Activated T-cell treated with anti-CD3 and anti-CD28 coated beads for 48 hours (primary cell): ENCODE results near the gene VSTM2L.

Experiments used
- DNase-seq: peaks from one replicate; pipeline ENCODE4 v3.0.0-alpha.2; 2020; ENCODE audit warnings: low read depth

VSTM2L gene

DNA sequence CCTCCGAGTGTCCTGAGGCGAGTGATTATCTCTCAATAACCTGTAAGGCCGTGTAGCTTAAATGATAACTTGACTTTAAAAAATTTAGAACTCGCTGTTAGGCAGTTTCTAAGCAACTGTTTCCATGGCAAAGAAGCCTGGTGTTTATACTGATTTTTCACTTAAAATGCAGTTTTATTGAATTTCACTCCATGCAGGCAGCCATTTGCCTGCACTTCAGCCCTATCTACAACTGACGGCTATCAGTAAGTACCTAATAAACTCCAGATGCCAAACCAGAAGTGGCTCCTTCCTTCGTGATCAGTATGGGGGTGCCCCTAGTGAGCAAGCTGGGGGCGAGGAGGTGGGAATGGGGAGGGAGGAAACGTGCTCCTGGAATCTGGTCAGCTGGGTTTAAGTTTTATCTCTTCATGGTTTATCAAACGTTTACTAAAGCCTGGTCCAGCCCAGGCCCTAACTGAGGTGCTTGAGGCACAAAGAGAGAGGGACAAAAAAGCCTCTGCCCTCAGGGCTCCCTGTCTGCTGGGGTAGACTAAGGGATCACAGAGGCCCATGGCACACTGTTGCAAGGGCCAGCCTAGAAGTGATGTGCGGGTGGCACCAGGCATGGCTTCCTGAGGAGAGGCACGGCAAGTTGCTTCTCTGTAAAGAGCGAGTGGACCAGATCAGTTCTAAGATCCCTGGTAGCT lies 84.8 kb downstream of the VSTM2L start:
- no peak for DNase-seq

DNA sequence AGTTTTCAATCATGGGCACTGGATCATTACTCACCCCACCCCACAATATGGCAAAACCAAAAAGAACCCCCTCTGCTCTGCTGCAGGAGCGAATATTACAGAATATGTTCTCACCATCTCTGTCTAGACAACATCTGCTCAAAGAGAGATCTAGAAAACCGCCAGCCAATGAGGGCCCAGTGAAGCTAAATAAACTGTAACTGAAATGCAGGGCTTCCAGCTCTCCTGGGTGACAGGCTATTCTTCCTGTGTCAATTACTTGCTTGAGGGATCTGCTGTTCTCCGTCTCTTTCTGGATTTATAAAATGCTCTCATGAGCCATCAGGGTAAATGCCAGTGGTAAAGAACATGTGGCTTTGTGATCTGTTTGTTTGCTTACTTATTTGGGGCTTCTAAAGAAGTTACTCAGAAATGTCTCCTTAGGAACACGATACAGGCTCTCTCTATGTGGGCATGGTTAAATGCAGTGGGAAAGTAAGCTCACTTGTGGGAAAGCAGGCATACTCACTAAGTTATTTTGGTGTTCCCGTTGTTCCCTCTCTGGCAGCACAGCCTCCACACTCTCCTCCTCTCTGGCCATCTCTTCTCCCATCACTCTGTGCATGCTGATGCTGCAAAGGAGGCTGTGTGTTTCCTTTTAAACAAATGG lies 85.5 kb downstream of the VSTM2L start:
- no peak for DNase-seq

- no peak for DNase-seq
These were observed 86.8 kb downstream of the VSTM2L start for GRCh38 chr20:37989601-37990295.

GRCh38 chr20:37990571-37991151 lies 87.7 kb downstream of the VSTM2L start:
- peak; percentile 65 for DNase-seq

GRCh38 chr20:37991157-37991866 lies 88.4 kb downstream of the VSTM2L start:
- no peak for DNase-seq

DNA sequence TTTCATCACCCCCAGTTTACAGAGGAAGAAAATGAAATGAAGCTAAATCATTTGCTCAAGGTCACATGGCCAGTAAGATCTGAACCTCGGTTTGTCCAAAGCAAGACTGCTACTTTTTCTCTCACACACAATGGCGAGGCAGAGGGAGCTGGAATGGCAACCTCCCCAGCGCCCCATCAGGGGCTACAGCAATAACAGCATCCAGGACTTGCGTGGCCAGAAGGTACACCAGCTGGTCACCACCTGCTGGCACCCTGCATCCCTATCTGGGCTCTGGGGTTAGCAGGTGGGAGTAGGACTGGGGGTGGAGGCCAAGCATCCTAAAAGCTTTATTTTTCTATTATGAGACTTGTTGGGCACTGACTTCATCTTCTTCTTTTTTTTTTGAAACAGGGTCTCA lies 89.0 kb downstream of the VSTM2L start:
- no peak for DNase-seq

DNA sequence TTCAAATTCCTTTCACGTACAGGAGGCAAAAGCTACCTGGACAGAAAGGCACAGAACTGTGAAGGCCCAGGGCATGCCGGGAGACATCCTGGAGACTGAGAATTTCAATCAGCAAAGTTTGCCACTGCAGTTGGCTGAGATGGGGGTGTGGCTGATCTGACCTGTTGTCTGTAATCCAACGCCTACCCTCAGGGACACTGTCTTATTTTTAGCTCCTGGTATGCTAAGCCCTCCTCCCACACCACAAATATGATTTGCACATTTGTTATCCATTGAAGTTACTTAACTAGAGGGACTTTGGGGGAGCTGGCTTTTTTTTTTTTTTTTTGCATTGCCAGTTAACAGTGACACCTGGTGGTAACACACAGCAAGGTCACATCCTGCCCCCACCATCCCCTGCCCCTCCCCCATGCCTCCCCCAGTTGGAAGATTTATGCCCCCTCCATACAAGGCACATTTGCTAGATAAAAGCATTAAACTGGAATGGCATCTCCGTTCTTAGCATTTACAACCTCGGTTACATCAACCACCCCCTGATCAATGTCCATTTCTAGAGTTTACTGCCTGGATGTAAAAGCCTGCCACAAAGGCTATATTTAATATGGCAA lies 90.0 kb downstream of the VSTM2L start:
- no peak for DNase-seq

- no peak for DNase-seq
These were observed 91.6 kb downstream of the VSTM2L start for GRCh38 chr20:37994512-37994911.
